Right lobe of liver (tissue), 4 donors: ENCODE results near the gene MAEA.

Source experiments
- CTCF ChIP-seq, 4 donors: fragments of 200-600 bp in 3 of 4; fragments of 450-650 bp in 1 of 4; IDR thresholded peaks; one replicate each; pipeline versions ENCODE4 v1.5.1 to v1.8.0; 2016 to 2022; ENCODE audit warnings: antibody characterized with exemption in 4 of 4, mild to moderate bottlenecking in 2 of 4
- POLR2A ChIP-seq: fragments of 450-650 bp; IDR thresholded peaks from one replicate; pipeline ENCODE4 v1.6.1; 2017; ENCODE audit warnings: antibody characterized with exemption, mild to moderate bottlenecking
- donor health status: DM: no; HTN: no; CAD: no.
- donor health status: DM: no; HTN: no; CAD: no.
- donor health status: DM: no; HTN: yes; CAD: no.

- no peak for TF ChIP-seq CTCF (IDR thresholded peaks at IDR 0.05)
- no peak for TF ChIP-seq POLR2A
These were observed 94.3 kb downstream of the MAEA start for GRCh38 chr4:1383728-1384591.
